T47D (cell line): ENCODE results near the gene LMAN2.
A peak's percentile ranks its signal among the peaks of the same experiment; 100 is the strongest.

ENCODE experiments used
- DNase-seq, 2 experiments: peaks; one replicate each; pipeline versions ENCODE4 v3.0.0 to v3.0.0-alpha.2; 2011 to 2012; ENCODE audit warnings: low read depth in 1 of 2, low spot score in 1 of 2
- JUND ChIP-seq: IDR thresholded peaks from 2 replicates; pipeline ENCODE4 v1.6.1; 2012; ENCODE audit warnings: low read depth
- in situ Hi-C: cut with HindIII; loops from 2 replicates; pipeline ENCODE4 v1.10.0; 2016; ENCODE audit warnings: low sequenced_read_pairs, low pct_unique_long_range_greater_than_20kb

LMAN2 gene

GRCh38 chr5:177374211-177374610, 22.7 kb upstream of the LMAN2 start:
- no peak for TF ChIP-seq JUND

GRCh38 chr5:177373806-177374205, 22.3 kb upstream of the LMAN2 start:
- in situ Hi-C loops, result no loop called here
- peak in 1 of 2 experiments; percentile 55 for DNase-seq
- TF ChIP-seq JUND, result no peak

More at GRCh38 chr5:177374211-177374610, 22.7 kb upstream of the LMAN2 start:
- DNase-seq, result no peak
- in situ Hi-C loops, result no loop called here

- no peak for DNase-seq
- in situ Hi-C loops, result no loop called here
- no peak for TF ChIP-seq JUND
Measured at GRCh38 chr5:177372910-177373309, 21.4 kb upstream of the LMAN2 start.

- TF ChIP-seq JUND, result no peak
- DNase-seq, result no peak
- in situ Hi-C loops, result no loop called here
Measured at GRCh38 chr5:177372034-177372896, 20.8 kb upstream of the LMAN2 start.

- in situ Hi-C loops, result no loop called here
- no peak for DNase-seq
- TF ChIP-seq JUND, result no peak
Measured at GRCh38 chr5:177371120-177372033, 19.9 kb upstream of the LMAN2 start.

GRCh38 chr5:177370488-177371119, 19.1 kb upstream of the LMAN2 start:
- in situ Hi-C loops, result no loop called here
- no peak for TF ChIP-seq JUND
- peak; percentile 88 to 96 for DNase-seq

- no peak for TF ChIP-seq JUND
- in situ Hi-C loops, result no loop called here
- no peak for DNase-seq
Measured at GRCh38 chr5:177369645-177370440, 18.4 kb upstream of the LMAN2 start.

GRCh38 chr5:177368869-177369644, 17.6 kb upstream of the LMAN2 start:
- DNase-seq, result peak; percentile 64 to 71
- no peak for TF ChIP-seq JUND
- in situ Hi-C loops, result no loop called here

- no peak for DNase-seq
- TF ChIP-seq JUND, result no peak
- in situ Hi-C loops, result no loop called here
Measured at GRCh38 chr5:177367981-177368868, 16.8 kb upstream of the LMAN2 start.

GRCh38 chr5:177367323-177367848, 15.9 kb upstream of the LMAN2 start:
- DNase-seq, result no peak
- in situ Hi-C loops, result no loop called here
- TF ChIP-seq JUND, result no peak
